Activated CD4-positive, alpha-beta T cell treated with anti-CD3 and anti-CD28 coated beads for 36 hours (primary cell): ENCODE measurements around the gene GABPB1. TPM values are rescaled to one million over a fixed set of nuclear protein-coding genes. Genes with fewer than 3 reads are reported as not detected.

Experiments used
- ATAC-seq: fragments of 200-7000 bp; cut with Tn5 transposase; one replicate; pipeline ENCODE4 v1.10.0; 2021; ENCODE audit warnings: mild to moderate bottlenecking, moderate library complexity
- CTCF ChIA-PET: fragments of 350-600 bp; sonication (Branson Sonifier 250); formaldehyde crosslinking; loops from one replicate; lab custom pipeline; 2021; ENCODE audit warnings: antibody characterized with exemption; lab: Charles Lee
- POLR2A ChIA-PET: fragments of 350-600 bp; sonication (Branson Sonifier 250); formaldehyde crosslinking; loops from one replicate; lab custom pipeline; 2021; ENCODE audit warnings: antibody characterized with exemption, inconsistent platforms; lab: Charles Lee
- DNase-seq: peaks from one replicate; pipeline ENCODE4 v3.0.0-alpha.2; 2020
- H3K27ac Mint-ChIP-seq: one replicate; pipeline ENCODE4 v1.8.0; 2021; ENCODE audit warnings: mixed read lengths
- H3K27me3 Mint-ChIP-seq: one replicate; pipeline ENCODE4 v1.8.0; 2021; ENCODE audit warnings: mixed read lengths
- H3K36me3 Mint-ChIP-seq: one replicate; pipeline ENCODE4 v1.8.0; 2021; ENCODE audit warnings: low read depth, mixed read lengths
- H3K4me1 Mint-ChIP-seq: one replicate; pipeline ENCODE4 v1.8.0; 2021; ENCODE audit warnings: mixed read lengths
- H3K4me3 Mint-ChIP-seq: one replicate; pipeline ENCODE4 v1.8.0; 2021; ENCODE audit warnings: mild to moderate bottlenecking, moderate library complexity, mixed read lengths
- H3K9me3 Mint-ChIP-seq: one replicate; pipeline ENCODE4 v1.8.0; 2021; ENCODE audit warnings: low read depth, mixed read lengths
- intact Hi-C, 2 experiments: fragments of 100-400 bp; cut with DNase I in 1 of 2; cut with micrococcal nuclease in 1 of 2; formaldehyde crosslinking; loops; one replicate each; pipeline versions ENCODE4 v1.14.2 to v1.15.1; 2022 to 2024; cut with DNase I, micrococcal nuclease
- total RNA-seq, 2 experiments: library from RNA; stranded (reverse); gene quantifications; one replicate each; pipeline ENCODE4 v1.2.3, GENCODE V29; 2021

The GABPB1 gene
- total RNA-seq, 2 experiments from 2014 or later = 46.3 to 53.4 TPM

- DNase-seq = no peak
- H3K4me1 Mint-ChIP-seq = peaks cover 25% of the 10 kb centered on the region
- intact Hi-C loops = loop anchor here (1.0 to 10.0 kb wide), 10 partner anchors 54 to 1081 kb away; partner anchors contain the start of gene SLC27A2 (in 2 of the 2)
- CTCF ChIA-PET = interaction anchor here (0.7 to 2.1 kb wide), 49 partner anchors 9 to 887 kb away, joined by 3 to 12 read pairs (median 4); partner anchors contain the start of gene SLC27A2
- POLR2A ChIA-PET = interaction anchor here (0.5 kb wide), 1 partner anchor 57 kb away, joined by 3 read pairs; no protein-coding TSS in a partner anchor
- no peaks in the 10 kb centered on the region for H3K9me3 Mint-ChIP-seq
- no peaks in the 10 kb centered on the region for H3K27me3 Mint-ChIP-seq
- no peak overlapping the region for H3K4me3 Mint-ChIP-seq
- peaks cover 3% of the 10 kb centered on the region for H3K36me3 Mint-ChIP-seq
- H3K27ac Mint-ChIP-seq = no peak overlapping the region
- no peak for ATAC-seq
Observed at GRCh38 chr15:50315814-50316630, 39.0 kb downstream of the GABPB1 start.

GRCh38 chr15:50312636-50313035 lies 42.4 kb downstream of the GABPB1 start:
- Mint-ChIP-seq H3K27ac (no peak overlapping the region), H3K36me3 (peaks cover 20% of the 10 kb centered on the region), H3K27me3 (no peaks in the 10 kb centered on the region), H3K9me3 (peaks cover 9% of the 10 kb centered on the region), H3K4me3 (no peak overlapping the region), H3K4me1 (peaks cover 11% of the 10 kb centered on the region)
- DNase-seq (no peak), ATAC-seq (no peak)
- intact Hi-C loops = loop anchor here (10.0 kb wide), 5 partner anchors 168 to 1078 kb away; no protein-coding TSS in a partner anchor
- POLR2A ChIA-PET = no interaction called here
- CTCF ChIA-PET = interaction anchor here (0.9 to 1.3 kb wide), 2 partner anchors 93 to 168 kb away, joined by 3 to 6 read pairs; no protein-coding TSS in a partner anchor

DNA sequence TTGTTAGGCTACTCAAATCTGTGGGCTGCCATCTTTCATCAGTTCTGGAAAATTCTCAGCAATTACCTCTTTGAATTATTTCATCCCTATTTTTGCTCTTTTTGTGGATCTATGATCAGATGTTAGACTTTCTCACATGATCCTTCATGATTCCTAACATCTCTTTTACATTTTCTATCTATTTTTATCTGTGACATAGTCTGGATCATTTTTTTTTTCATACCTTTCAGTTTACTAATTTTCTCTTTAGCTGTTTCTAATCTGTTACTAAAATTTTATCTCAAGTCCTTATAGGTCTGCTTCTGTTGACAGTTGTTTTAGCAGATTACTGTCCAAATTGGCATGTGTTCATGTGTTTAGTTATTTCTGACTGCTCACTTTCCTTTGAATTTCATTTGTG lies 47.2 kb downstream of the GABPB1 start:
- no peak overlapping the region for H3K4me3 Mint-ChIP-seq
- ATAC-seq = no peak
- no peak overlapping the region for H3K27ac Mint-ChIP-seq
- peaks cover 9% of the 10 kb centered on the region for H3K9me3 Mint-ChIP-seq
- intact Hi-C loops = no loop called here
- peaks cover 6% of the 10 kb centered on the region for H3K4me1 Mint-ChIP-seq
- H3K27me3 Mint-ChIP-seq = no peaks in the 10 kb centered on the region
- peaks cover 35% of the 10 kb centered on the region for H3K36me3 Mint-ChIP-seq
- ChIA-PET CTCF (interaction anchor here (0.6 kb wide), 1 partner anchor 15 kb away, joined by 3 read pairs; no protein-coding TSS in a partner anchor), POLR2A (no interaction called here)
- DNase-seq = no peak

DNA sequence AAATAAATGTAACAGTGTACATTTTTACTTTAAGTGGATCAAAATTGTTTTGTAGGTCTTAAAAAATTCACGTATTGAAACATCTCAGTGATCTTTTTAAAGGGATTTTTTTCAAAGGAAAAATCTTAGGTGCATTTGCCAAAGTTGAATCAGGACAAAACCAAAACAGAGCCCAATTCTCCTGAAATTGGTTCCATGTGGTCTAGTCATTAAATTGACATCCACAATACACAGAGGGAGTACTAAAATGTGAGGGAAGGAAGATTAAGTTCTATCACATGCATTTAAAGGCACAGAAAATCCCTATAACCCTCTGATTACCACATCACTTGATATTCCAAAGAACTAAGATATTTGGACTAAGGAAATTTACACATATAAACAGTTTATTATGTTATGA lies 50.2 kb downstream of the GABPB1 start:
- ATAC-seq (no peak), DNase-seq (no peak)
- Mint-ChIP-seq H3K9me3 (peaks cover 9% of the 10 kb centered on the region), H3K36me3 (peaks cover 52% of the 10 kb centered on the region), H3K4me3 (no peak overlapping the region), H3K4me1 (no peaks in the 10 kb centered on the region), H3K27ac (no peak overlapping the region), H3K27me3 (no peaks in the 10 kb centered on the region)
- ChIA-PET CTCF (no interaction called here), POLR2A (no interaction called here)
- intact Hi-C loops = no loop called here

DNA sequence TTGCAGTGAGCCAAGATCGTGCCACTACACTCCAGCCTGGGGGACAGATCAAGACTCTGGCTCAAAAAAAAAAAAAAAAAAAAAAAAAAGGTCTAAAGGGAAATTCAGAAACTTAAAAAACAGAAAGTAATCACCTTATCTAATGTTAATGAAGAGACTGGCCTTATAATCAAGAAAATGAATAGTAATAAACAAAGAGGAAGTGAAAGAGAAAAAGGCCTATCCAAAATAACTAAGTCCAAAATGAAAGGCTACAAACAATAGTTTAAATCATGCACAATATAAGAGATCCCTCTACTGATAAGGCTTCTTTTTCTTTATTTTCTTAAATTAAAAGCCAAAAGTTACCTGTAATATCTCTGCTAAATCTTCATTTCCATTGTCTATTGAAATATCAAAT lies 52.4 kb downstream of the GABPB1 start:
- Mint-ChIP-seq H3K4me3 (no peak overlapping the region), H3K27me3 (no peaks in the 10 kb centered on the region), H3K27ac (no peak overlapping the region), H3K36me3 (peaks cover 40% of the 10 kb centered on the region), H3K4me1 (no peaks in the 10 kb centered on the region), H3K9me3 (no peaks in the 10 kb centered on the region)
- intact Hi-C loops = no loop called here
- no peak for ATAC-seq
- POLR2A ChIA-PET = interaction anchor here (0.5 kb wide), 1 partner anchor 26 kb away, joined by 7 read pairs; no protein-coding TSS in a partner anchor
- CTCF ChIA-PET = interaction anchor here (1.1 kb wide), 1 partner anchor 14 kb away, joined by 4 read pairs; no protein-coding TSS in a partner anchor
- DNase-seq = no peak

GRCh38 chr15:50298340-50298739 lies 56.7 kb downstream of the GABPB1 start:
- H3K9me3 Mint-ChIP-seq = no peaks in the 10 kb centered on the region
- H3K4me3 Mint-ChIP-seq = no peak overlapping the region
- ChIA-PET CTCF (interaction anchor here (3.4 kb wide), 1 partner anchor 17 kb away, joined by 12 read pairs; no protein-coding TSS in a partner anchor), POLR2A (no interaction called here)
- intact Hi-C loops = no loop called here
- peaks cover 33% of the 10 kb centered on the region for H3K36me3 Mint-ChIP-seq
- H3K27me3 Mint-ChIP-seq = no peaks in the 10 kb centered on the region
- ATAC-seq = no peak
- no peak for DNase-seq
- H3K27ac Mint-ChIP-seq = no peak overlapping the region
- H3K4me1 Mint-ChIP-seq = no peaks in the 10 kb centered on the region

GRCh38 chr15:50295966-50296365 lies 59.0 kb downstream of the GABPB1 start:
- intact Hi-C loops = no loop called here
- CTCF ChIA-PET = interaction anchor here (3.4 kb wide), 1 partner anchor 20 kb away, joined by 12 read pairs; no protein-coding TSS in a partner anchor
- Mint-ChIP-seq H3K9me3 (no peaks in the 10 kb centered on the region), H3K27ac (no peak overlapping the region), H3K27me3 (no peaks in the 10 kb centered on the region), H3K4me1 (no peaks in the 10 kb centered on the region), H3K36me3 (peaks cover 23% of the 10 kb centered on the region), H3K4me3 (no peak overlapping the region)
- DNase-seq = no peak
- POLR2A ChIA-PET = no interaction called here
- ATAC-seq = no peak

DNA sequence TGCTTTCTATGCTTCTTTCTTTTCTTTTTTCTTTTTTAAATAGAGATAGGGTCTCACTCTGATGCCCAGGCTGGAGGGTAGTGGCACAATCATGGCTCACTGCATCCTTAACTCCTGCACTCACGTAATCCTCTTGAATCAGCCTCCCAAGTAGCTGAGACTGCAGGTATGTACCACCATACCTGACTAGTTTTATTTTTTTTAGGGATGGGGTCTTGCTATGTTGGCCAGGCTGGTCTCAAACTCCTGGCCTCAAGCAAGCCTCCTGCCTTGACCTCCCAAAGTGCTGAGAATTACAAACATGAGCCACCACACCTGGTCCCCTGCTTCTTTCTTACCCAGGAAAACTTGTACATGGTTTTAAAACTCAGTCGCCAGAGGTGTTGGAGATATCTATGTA lies 65.2 kb downstream of the GABPB1 start:
- H3K4me1 Mint-ChIP-seq = no peaks in the 10 kb centered on the region
- H3K27ac Mint-ChIP-seq = no peak overlapping the region
- H3K36me3 Mint-ChIP-seq = peaks cover 25% of the 10 kb centered on the region
- no peaks in the 10 kb centered on the region for H3K9me3 Mint-ChIP-seq
- no peak for ATAC-seq
- no peak overlapping the region for H3K4me3 Mint-ChIP-seq
- DNase-seq = no peak
- ChIA-PET POLR2A (no interaction called here), CTCF (interaction anchor here (1.9 kb wide), 1 partner anchor 26 kb away, joined by 4 read pairs; no protein-coding TSS in a partner anchor)
- intact Hi-C loops = no loop called here
- no peaks in the 10 kb centered on the region for H3K27me3 Mint-ChIP-seq

DNA sequence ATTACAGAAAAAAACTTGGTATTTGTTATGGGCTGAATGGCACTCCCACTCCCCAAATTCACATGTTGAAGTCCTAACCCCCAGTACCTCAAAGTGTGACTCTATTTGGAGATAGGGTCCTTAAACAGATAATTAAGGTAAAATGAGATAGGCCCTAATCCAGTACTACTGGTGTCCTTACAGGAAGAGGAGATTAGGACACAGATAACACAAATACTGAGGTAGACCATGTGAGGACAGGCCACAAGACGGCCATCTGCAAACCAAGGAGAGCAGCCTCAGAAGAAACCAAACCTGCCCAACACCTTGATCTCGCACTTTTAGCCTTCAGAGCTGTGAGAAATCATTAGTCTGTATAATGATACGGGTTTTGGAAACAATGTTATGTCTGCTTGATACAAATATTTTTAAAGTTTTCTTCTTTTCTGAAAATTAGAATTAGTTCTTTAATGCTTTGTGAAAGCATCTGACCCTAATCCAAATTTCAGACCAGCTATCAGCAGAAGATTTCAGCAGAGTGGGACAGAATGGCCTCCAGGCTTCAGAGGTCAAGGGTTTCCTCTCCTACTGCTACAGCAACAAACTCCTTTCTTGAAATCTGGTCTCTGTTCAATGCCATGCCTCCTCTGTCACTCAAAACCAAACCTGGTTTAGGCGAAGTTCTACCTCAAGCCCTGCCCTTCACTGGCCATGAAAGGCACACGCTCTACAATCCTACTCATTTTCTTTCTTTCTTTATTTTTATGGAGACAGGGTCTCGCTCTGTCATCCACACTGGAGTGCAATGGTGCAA lies 67.5 kb downstream of the GABPB1 start:
- intact Hi-C loops = no loop called here
- H3K4me1 Mint-ChIP-seq = no peaks in the 10 kb centered on the region
- POLR2A ChIA-PET = no interaction called here
- H3K36me3 Mint-ChIP-seq = peaks cover 22% of the 10 kb centered on the region
- H3K27ac Mint-ChIP-seq = no peak overlapping the region
- no peak overlapping the region for H3K4me3 Mint-ChIP-seq
- no peaks in the 10 kb centered on the region for H3K9me3 Mint-ChIP-seq
- DNase-seq = no peak
- ATAC-seq = no peak
- H3K27me3 Mint-ChIP-seq = no peaks in the 10 kb centered on the region
- CTCF ChIA-PET = no interaction called here

- peaks cover 8% of the 10 kb centered on the region for H3K4me1 Mint-ChIP-seq
- intact Hi-C loops = no loop called here
- H3K4me3 Mint-ChIP-seq = no peak overlapping the region
- no peaks in the 10 kb centered on the region for H3K27me3 Mint-ChIP-seq
- ATAC-seq (no peak), DNase-seq (no peak)
- H3K9me3 Mint-ChIP-seq = no peaks in the 10 kb centered on the region
- CTCF ChIA-PET = no interaction called here
- H3K36me3 Mint-ChIP-seq = peaks cover 19% of the 10 kb centered on the region
- H3K27ac Mint-ChIP-seq = no peak overlapping the region
- POLR2A ChIA-PET = interaction anchor here (0.7 kb wide), 1 partner anchor 31 kb away, joined by 5 read pairs; no protein-coding TSS in a partner anchor
Observed at GRCh38 chr15:50281427-50281826, 73.6 kb downstream of the GABPB1 start.

DNA sequence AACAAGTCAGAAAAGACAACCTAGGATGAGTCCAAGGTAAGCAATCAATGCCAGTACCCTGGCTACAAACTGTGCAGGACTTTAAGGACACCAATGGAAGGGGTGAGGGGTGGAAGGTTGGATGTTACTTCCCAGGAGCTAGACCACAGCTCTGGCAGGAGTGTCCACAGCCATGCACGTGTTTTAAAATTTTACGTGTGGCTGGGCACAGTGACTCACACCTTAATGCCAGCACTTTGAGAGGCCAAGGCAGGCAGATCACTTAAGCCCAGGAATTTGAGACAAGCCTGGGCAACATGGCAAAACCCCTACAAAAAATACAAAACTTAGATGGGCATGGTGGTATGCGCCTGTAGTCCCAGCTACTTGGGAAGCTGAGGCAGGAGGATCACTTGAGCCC lies 74.7 kb downstream of the GABPB1 start:
- CTCF ChIA-PET = no interaction called here
- no peak for DNase-seq
- Mint-ChIP-seq H3K27me3 (no peaks in the 10 kb centered on the region), H3K36me3 (peaks cover 20% of the 10 kb centered on the region), H3K27ac (peak overlapping the region; percentile 74), H3K4me1 (peaks cover 19% of the 10 kb centered on the region), H3K9me3 (no peaks in the 10 kb centered on the region), H3K4me3 (no peak overlapping the region)
- intact Hi-C loops = no loop called here
- POLR2A ChIA-PET = no interaction called here
- ATAC-seq = no peak
